ENCODE measurements around the gene SBF2. TPM values are rescaled to one million over a fixed set of nuclear protein-coding genes. Genes with fewer than 3 reads are reported as not detected.

The SBF2 gene
- total RNA-seq, 4 donors from 2014 or later: 67.5 to 92.9 (median 71.6) TPM

- H3K4me1 ChIP-seq: no peaks in the 10 kb centered on the region
- no peak overlapping the region for H3K27ac ChIP-seq
- H3K9me3 ChIP-seq: no peaks in the 10 kb centered on the region
- TF ChIP-seq POLR2A (IDR thresholded peaks at IDR 0.05) (no peak), CTCF (IDR thresholded peaks at IDR 0.05) (no peak)
- H3K36me3 ChIP-seq: no peaks in the 10 kb centered on the region
- intact Hi-C loops (cut with DNase I): no loop called here
- H3K27me3 ChIP-seq: no peaks in the 10 kb centered on the region
- no peak overlapping the region for H3K4me3 ChIP-seq (replicated peaks in 1 of 3)
- DNase-seq: no peak
Observed at GRCh38 chr11:10149553-10149952, 144.5 kb downstream of the SBF2 start.

GRCh38 chr11:10147195-10147594, 146.8 kb downstream of the SBF2 start:
- DNase-seq: no peak
- Histone ChIP-seq H3K9me3 (no peaks in the 10 kb centered on the region), H3K27ac (no peak overlapping the region), H3K4me3 (replicated peaks in 1 of 3) (no peak overlapping the region), H3K27me3 (no peaks in the 10 kb centered on the region), H3K4me1 (no peaks in the 10 kb centered on the region), H3K36me3 (no peaks in the 10 kb centered on the region)
- TF ChIP-seq CTCF (IDR thresholded peaks at IDR 0.05) (no peak), POLR2A (IDR thresholded peaks at IDR 0.05) (no peak)
- intact Hi-C loops (cut with DNase I): no loop called here
- 96 to 98% methylated on average over 3 of the region's 3 CpGs for WGBS, 2 donors

- Histone ChIP-seq H3K4me1 (peaks cover 2 to 3% of the 10 kb centered on the region in 2 donors), H3K27me3 (no peaks in the 10 kb centered on the region), H3K27ac (no peak overlapping the region), H3K36me3 (no peaks in the 10 kb centered on the region), H3K4me3 (replicated peaks in 1 of 3) (no peak overlapping the region), H3K9me3 (no peaks in the 10 kb centered on the region)
- no peak for TF ChIP-seq CTCF (IDR thresholded peaks at IDR 0.05)
- intact Hi-C loops (cut with DNase I): no loop called here
- 94 to 97% methylated on average over 4 of the region's 4 CpGs for WGBS, 2 donors
- DNase-seq: no peak
Observed at GRCh38 chr11:10144954-10145353, 149.1 kb downstream of the SBF2 start.

GRCh38 chr11:10139656-10140055, 154.4 kb downstream of the SBF2 start:
- WGBS, 2 donors: 75 to 84% methylated on average over 2 of the region's 2 CpGs
- Histone ChIP-seq H3K27me3 (no peaks in the 10 kb centered on the region), H3K9me3 (no peaks in the 10 kb centered on the region), H3K27ac (no peak overlapping the region), H3K36me3 (no peaks in the 10 kb centered on the region), H3K4me3 (replicated peaks in 1 of 3) (no peak overlapping the region), H3K4me1 (peaks cover 7% of the 10 kb centered on the region in 2 donors)
- intact Hi-C loops (cut with DNase I): no loop called here
- TF ChIP-seq CTCF (IDR thresholded peaks at IDR 0.05) (no peak), POLR2A (IDR thresholded peaks at IDR 0.05) (no peak)
- no peak for DNase-seq

- Histone ChIP-seq H3K4me3 (replicated peaks in 1 of 3) (no peak overlapping the region), H3K27me3 (no peaks in the 10 kb centered on the region), H3K36me3 (no peaks in the 10 kb centered on the region), H3K27ac (no peak overlapping the region), H3K4me1 (peaks cover 7% of the 10 kb centered on the region in 2 donors), H3K9me3 (no peaks in the 10 kb centered on the region)
- 94 to 99% methylated on average over 3 of the region's 3 CpGs for WGBS, 2 donors
- intact Hi-C loops (cut with DNase I): no loop called here
- TF ChIP-seq CTCF (IDR thresholded peaks at IDR 0.05) (no peak), POLR2A (IDR thresholded peaks at IDR 0.05) (no peak)
- DNase-seq: no peak
Observed at GRCh38 chr11:10139143-10139542, 154.9 kb downstream of the SBF2 start.
